Tibial artery (tissue), 4 donors: ENCODE results near the gene MRPL51.

Experiments used
- DNase-seq, 2 donors: peaks; one replicate each; pipeline ENCODE4 v3.0.0-alpha.2; 2019
- H3K27ac ChIP-seq, 2 donors: fragments of 200-600 bp; sonication (generic) in 1 of 2; 1 replicate in 1 of 2; 2 replicates in 1 of 2; pipeline ENCODE4 v1.5.1; 2018 to 2019; ENCODE audit warnings: mild to moderate bottlenecking in 1 of 2
- H3K27me3 ChIP-seq, 2 donors: fragments of 200-600 bp; sonication (generic) in 1 of 2; one replicate each; pipeline versions ENCODE4 v1.5.1 to v1.6.0; 2016 to 2019
- H3K36me3 ChIP-seq, 3 donors: fragments of 200-600 bp; sonication (generic) in 2 of 3; one replicate each; pipeline ENCODE4 v1.5.1; 2016 to 2019; ENCODE audit warnings: mild to moderate bottlenecking in 2 of 3
- H3K4me1 ChIP-seq, 4 donors: fragments of 200-600 bp; sonication (generic) in 2 of 4; 1 replicate in 3 of 4; 2 replicates in 1 of 4; pipeline ENCODE4 v1.5.1; 2016 to 2019
- H3K4me3 ChIP-seq, 2 donors: fragments of 200-600 bp; sonication (generic) in 1 of 2; 1 replicate in 1 of 2; 2 replicates in 1 of 2; pipeline ENCODE4 v1.5.1; 2018 to 2019; ENCODE audit warnings: mild to moderate bottlenecking in 2 of 2
- H3K9me3 ChIP-seq, 3 donors: fragments of 200-600 bp; sonication (generic) in 1 of 3; one replicate each; pipeline ENCODE4 v1.5.1; 2016 to 2019
- intact Hi-C: fragments of 100-400 bp; cut with DNase I; formaldehyde crosslinking; loops from one replicate; pipeline ENCODE4 v1.15.0; 2023; ENCODE audit warnings: low total_unique reads
- TF ChIP-seq, protein P1 (sequence below), 2 experiments: fragments of 200-600 bp in 1 of 2; fragments of 450-650 bp in 1 of 2; IDR thresholded peaks; one replicate each; pipeline ENCODE4 v1.5.1; 2017 to 2019; ENCODE audit warnings: antibody characterized with exemption in 2 of 2, mild to moderate bottlenecking in 1 of 2, moderate library complexity in 1 of 2

Gene MRPL51

DNA sequence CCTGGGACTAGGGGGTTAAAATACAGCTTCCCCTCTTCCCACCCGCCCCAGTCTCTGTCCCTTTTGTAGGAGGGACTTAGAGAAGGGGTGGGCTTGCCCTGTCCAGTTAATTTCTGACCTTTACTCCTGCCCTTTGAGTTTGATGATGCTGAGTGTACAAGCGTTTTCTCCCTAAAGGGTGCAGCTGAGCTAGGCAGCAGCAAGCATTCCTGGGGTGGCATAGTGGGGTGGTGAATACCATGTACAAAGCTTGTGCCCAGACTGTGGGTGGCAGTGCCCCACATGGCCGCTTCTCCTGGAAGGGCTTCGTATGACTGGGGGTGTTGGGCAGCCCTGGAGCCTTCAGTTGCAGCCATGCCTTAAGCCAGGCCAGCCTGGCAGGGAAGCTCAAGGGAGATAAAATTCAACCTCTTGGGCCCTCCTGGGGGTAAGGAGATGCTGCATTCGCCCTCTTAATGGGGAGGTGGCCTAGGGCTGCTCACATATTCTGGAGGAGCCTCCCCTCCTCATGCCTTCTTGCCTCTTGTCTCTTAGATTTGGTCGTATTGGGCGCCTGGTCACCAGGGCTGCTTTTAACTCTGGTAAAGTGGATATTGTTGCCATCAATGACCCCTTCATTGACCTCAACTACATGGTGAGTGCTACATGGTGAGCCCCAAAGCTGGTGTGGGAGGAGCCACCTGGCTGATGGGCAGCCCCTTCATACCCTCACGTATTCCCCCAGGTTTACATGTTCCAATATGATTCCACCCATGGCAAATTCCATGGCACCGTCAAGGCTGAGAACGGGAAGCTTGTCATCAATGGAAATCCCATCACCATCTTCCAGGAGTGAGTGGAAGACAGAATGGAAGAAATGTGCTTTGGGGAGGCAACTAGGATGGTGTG is 43.1 kb upstream of the MRPL51 start:
- Histone ChIP-seq H3K27ac (peak overlapping the region; percentile 95 to 98), H3K27me3 (no peaks in the 10 kb centered on the region), H3K9me3 (no peaks in the 10 kb centered on the region), H3K36me3 (peaks cover 23 to 46% (median 31%) of the 10 kb centered on the region in 3 donors), H3K4me3 (peak overlapping the region; percentile 81 to 98), H3K4me1 (peaks cover 0 to 66% (median 57%) of the 10 kb centered on the region in 4 donors)
- intact Hi-C loops = loop anchor here (2.0 to 10.0 kb wide), 2 partner anchors 113 to 321 kb away; no protein-coding TSS in a partner anchor
- TF ChIP-seq, protein P1, sequence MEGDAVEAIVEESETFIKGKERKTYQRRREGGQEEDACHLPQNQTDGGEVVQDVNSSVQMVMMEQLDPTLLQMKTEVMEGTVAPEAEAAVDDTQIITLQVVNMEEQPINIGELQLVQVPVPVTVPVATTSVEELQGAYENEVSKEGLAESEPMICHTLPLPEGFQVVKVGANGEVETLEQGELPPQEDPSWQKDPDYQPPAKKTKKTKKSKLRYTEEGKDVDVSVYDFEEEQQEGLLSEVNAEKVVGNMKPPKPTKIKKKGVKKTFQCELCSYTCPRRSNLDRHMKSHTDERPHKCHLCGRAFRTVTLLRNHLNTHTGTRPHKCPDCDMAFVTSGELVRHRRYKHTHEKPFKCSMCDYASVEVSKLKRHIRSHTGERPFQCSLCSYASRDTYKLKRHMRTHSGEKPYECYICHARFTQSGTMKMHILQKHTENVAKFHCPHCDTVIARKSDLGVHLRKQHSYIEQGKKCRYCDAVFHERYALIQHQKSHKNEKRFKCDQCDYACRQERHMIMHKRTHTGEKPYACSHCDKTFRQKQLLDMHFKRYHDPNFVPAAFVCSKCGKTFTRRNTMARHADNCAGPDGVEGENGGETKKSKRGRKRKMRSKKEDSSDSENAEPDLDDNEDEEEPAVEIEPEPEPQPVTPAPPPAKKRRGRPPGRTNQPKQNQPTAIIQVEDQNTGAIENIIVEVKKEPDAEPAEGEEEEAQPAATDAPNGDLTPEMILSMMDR (IDR thresholded peaks at IDR 0.05) = no peak
- DNase-seq = no peak

DNA sequence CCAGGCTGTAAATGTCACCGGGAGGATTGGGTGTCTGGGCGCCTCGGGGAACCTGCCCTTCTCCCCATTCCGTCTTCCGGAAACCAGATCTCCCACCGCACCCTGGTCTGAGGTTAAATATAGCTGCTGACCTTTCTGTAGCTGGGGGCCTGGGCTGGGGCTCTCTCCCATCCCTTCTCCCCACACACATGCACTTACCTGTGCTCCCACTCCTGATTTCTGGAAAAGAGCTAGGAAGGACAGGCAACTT is 42.6 kb upstream of the MRPL51 start:
- peak overlapping the region; percentile 95 to 98 for H3K27ac ChIP-seq
- peaks cover 29 to 51% (median 37%) of the 10 kb centered on the region in 3 donors for H3K36me3 ChIP-seq
- DNase-seq = no peak
- TF ChIP-seq, protein P1 (IDR thresholded peaks at IDR 0.05) = no peak
- H3K4me1 ChIP-seq = peaks cover 0 to 60% (median 51%) of the 10 kb centered on the region in 4 donors
- H3K27me3 ChIP-seq = no peaks in the 10 kb centered on the region
- H3K9me3 ChIP-seq = no peaks in the 10 kb centered on the region
- intact Hi-C loops = loop anchor here (2.0 to 10.0 kb wide), 2 partner anchors 113 to 321 kb away; no protein-coding TSS in a partner anchor
- peak overlapping the region; percentile 81 to 98 for H3K4me3 ChIP-seq

DNA sequence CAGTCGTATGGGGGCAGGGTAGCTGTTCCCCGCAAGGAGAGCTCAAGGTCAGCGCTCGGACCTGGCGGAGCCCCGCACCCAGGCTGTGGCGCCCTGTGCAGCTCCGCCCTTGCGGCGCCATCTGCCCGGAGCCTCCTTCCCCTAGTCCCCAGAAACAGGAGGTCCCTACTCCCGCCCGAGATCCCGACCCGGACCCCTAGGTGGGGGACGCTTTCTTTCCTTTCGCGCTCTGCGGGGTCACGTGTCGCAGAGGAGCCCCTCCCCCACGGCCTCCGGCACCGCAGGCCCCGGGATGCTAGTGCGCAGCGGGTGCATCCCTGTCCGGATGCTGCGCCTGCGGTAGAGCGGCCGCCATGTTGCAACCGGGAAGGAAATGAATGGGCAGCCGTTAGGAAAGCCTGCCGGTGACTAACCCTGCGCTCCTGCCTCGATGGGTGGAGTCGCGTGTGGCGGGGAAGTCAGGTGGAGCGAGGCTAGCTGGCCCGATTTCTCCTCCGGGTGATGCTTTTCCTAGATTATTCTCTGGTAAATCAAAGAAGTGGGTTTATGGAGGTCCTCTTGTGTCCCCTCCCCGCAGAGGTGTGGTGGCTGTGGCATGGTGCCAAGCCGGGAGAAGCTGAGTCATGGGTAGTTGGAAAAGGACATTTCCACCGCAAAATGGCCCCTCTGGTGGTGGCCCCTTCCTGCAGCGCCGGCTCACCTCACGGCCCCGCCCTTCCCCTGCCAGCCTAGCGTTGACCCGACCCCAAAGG is 42.1 kb upstream of the MRPL51 start:
- peak overlapping the region; percentile 81 to 98 for H3K4me3 ChIP-seq
- peak overlapping the region; percentile 95 to 98 for H3K27ac ChIP-seq
- TF ChIP-seq, protein P1 (IDR thresholded peaks at IDR 0.05) = no peak
- peaks cover 32 to 55% (median 42%) of the 10 kb centered on the region in 3 donors for H3K36me3 ChIP-seq
- peak; percentile 86 to 92 for DNase-seq
- no peaks in the 10 kb centered on the region for H3K27me3 ChIP-seq
- intact Hi-C loops = loop anchor here (2.0 to 10.0 kb wide), 4 partner anchors 43 to 320 kb away; partner anchors contain the start of genes MRPL51, NCAPD2 and TNFRSF1A
- H3K9me3 ChIP-seq = no peaks in the 10 kb centered on the region
- peaks cover 0 to 55% (median 46%) of the 10 kb centered on the region in 4 donors for H3K4me1 ChIP-seq

DNA sequence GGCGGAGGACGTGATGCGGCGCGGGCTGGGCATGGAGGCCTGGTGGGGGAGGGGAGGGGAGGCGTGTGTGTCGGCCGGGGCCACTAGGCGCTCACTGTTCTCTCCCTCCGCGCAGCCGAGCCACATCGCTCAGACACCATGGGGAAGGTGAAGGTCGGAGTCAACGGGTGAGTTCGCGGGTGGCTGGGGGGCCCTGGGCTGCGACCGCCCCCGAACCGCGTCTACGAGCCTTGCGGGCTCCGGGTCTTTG is 41.6 kb upstream of the MRPL51 start:
- H3K9me3 ChIP-seq = no peaks in the 10 kb centered on the region
- H3K4me1 ChIP-seq = peaks cover 0 to 51% (median 43%) of the 10 kb centered on the region in 4 donors
- intact Hi-C loops = loop anchor here (2.0 to 10.0 kb wide), 4 partner anchors 42 to 320 kb away; partner anchors contain the start of genes MRPL51, NCAPD2 and TNFRSF1A
- H3K4me3 ChIP-seq = peak overlapping the region; percentile 81 to 98
- no peaks in the 10 kb centered on the region for H3K27me3 ChIP-seq
- TF ChIP-seq, protein P1 (IDR thresholded peaks at IDR 0.05) = no peak
- H3K27ac ChIP-seq = peak overlapping the region; percentile 95 to 98
- DNase-seq = peak in 1 of 2 donors; percentile 77
- H3K36me3 ChIP-seq = peaks cover 37 to 55% (median 47%) of the 10 kb centered on the region in 3 donors

DNA sequence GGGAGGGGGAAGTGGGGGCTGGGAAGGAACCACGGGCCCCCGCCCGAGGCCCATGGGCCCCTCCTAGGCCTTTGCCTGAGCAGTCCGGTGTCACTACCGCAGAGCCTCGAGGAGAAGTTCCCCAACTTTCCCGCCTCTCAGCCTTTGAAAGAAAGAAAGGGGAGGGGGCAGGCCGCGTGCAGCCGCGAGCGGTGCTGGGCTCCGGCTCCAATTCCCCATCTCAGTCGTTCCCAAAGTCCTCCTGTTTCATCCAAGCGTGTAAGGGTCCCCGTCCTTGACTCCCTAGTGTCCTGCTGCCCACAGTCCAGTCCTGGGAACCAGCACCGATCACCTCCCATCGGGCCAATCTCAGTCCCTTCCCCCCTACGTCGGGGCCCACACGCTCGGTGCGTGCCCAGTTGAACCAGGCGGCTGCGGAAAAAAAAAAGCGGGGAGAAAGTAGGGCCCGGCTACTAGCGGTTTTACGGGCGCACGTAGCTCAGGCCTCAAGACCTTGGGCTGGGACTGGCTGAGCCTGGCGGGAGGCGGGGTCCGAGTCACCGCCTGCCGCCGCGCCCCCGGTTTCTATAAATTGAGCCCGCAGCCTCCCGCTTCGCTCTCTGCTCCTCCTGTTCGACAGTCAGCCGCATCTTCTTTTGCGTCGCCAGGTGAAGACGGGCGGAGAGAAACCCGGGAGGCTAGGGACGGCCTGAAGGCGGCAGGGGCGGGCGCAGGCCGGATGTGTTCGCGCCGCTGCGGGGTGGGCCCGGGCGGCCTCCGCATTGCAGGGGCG is 41.0 kb upstream of the MRPL51 start, which contains the start of gene GAPDH:
Gene GAPDH (plus strand): TSS at position 595 of the 772 bp plus-strand sequence. CDS start 316 bp downstream, outside the sequence.
- Histone ChIP-seq H3K36me3 (peaks cover 42 to 56% (median 52%) of the 10 kb centered on the region in 3 donors), H3K9me3 (no peaks in the 10 kb centered on the region)
- intact Hi-C loops = loop anchor here (2.0 to 10.0 kb wide), 4 partner anchors 42 to 319 kb away; partner anchors contain the start of genes MRPL51, NCAPD2 and TNFRSF1A

More for the DNA sequence above, 41.0 kb upstream of the MRPL51 start, which contains the start of gene GAPDH:
- Histone ChIP-seq H3K27me3 (no peaks in the 10 kb centered on the region), H3K4me3 (peak within 1 kb of the TSS; percentile 81 to 98), H3K4me1 (peaks cover 0 to 51% (median 43%) of the 10 kb centered on the region in 4 donors), H3K27ac (peak within 1 kb of the TSS; percentile 95 to 98)
- DNase-seq = peak; percentile 86 to 97
- TF ChIP-seq, protein P1 (IDR thresholded peaks at IDR 0.05) = no peak
